HT-29 (cell line): ENCODE data around the gene DOCK8. TPM values are rescaled to one million over a fixed set of nuclear protein-coding genes. Genes with fewer than 3 reads are reported as not detected.

Experiments
- DNase-seq: peaks from one replicate; pipeline ENCODE4 v3.0.0-alpha.2; 2015; ENCODE audit warnings: low spot score
- total RNA-seq: library from RNA; depleted of rRNA; stranded (reverse); fragments of >200 nt; shearing (Covaris generic); gene quantifications from 2 replicates; pipeline ENCODE4 v1.2.3, GENCODE V29; 2014

The DOCK8 gene
- total RNA-seq, 1 experiment from 2014 or later = not detected

DNA sequence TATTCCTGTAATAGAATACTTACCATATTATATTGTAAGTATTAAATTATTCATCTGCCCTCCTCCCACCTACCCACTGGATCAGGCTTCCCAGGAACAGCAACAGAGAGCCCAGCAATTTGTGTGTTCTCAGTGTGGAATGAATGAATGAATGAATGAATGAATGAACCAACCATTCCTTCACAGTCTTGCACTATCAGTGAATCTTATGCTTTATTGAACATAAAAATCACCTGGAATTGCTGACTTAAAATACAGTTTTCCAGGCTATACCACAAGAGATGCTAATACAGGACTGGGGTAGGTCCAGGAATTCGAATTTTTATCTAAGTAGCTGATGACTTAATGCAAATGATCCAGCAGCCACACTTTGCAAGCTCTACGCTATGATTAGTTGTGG, 51.6 kb downstream of the DOCK8 start:
- DNase-seq = no peak

DNA sequence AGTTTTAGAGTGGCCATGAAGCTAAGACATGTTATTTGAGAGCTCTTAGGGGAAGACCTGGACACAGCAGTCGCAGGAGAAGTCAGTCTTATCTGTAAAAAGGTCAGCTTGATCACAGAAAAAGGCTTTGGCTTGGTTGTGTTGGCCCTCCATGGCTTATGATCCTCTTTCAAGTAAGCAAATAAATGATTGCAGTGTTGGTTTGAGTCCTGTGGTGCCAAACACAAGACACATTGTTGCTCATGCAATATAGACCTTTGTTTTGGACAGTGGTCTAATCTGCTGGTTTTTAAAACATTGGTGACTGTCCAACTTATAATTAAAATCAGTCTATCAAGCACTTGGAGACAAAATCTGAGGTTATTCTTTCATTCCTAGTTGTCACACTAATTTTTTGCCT, 54.0 kb downstream of the DOCK8 start:
- DNase-seq = no peak

DNA sequence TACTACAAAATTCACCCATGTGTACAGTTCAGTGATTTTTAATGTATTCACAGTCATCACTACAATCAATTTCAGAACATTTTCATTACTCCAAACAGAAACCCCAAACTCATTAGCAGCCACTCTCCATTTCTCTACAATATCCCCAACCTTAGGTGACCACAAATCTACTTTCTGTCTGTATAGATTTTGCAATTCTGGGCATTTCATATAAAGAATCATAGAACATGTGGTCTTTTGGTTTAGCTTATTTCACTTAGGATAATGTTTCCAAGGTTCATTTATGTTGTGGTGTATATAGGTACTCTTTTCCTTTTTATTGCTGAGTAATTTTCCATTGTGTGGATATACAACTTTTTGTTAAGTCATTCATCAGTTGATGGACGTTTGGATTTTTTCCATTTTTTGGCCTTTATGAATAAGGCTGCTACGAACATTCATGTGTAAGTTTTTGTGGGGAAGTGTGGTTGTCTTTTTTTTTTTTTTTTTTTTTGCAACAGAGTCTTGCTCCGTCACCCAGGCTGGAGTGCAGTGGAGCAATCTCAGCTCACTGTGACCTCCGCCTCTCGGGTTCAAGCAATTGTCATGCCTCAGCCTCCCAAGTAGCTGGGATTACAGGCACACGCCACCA, 54.5 kb downstream of the DOCK8 start:
- no peak for DNase-seq

DNA sequence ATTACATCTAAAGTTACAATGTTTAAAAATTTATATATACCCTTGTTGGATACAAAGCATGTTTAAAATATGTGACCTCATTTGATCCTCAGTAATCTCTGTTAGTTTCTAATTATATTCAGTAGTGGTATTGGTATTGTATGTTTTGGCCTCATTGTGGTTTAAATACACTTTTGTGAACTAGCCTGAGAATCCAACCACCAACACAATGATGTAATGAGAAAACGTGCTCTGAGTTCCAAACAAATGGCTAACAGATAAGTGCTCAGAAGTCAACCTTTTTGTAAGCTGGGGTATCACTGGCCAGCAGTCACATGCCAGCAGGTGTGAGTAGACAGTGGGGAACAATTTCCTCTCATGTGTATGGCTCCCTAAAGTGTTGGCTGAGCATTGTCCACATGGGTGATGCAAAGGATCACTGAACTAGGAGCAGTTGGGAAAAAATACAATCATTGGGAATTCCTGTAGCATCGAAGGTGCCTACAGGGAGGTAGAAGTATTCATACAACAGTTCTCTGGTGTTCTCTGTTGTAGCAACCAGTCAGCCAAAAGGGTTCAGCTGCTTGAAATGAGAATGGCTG, 56.1 kb downstream of the DOCK8 start:
- no peak for DNase-seq

DNA sequence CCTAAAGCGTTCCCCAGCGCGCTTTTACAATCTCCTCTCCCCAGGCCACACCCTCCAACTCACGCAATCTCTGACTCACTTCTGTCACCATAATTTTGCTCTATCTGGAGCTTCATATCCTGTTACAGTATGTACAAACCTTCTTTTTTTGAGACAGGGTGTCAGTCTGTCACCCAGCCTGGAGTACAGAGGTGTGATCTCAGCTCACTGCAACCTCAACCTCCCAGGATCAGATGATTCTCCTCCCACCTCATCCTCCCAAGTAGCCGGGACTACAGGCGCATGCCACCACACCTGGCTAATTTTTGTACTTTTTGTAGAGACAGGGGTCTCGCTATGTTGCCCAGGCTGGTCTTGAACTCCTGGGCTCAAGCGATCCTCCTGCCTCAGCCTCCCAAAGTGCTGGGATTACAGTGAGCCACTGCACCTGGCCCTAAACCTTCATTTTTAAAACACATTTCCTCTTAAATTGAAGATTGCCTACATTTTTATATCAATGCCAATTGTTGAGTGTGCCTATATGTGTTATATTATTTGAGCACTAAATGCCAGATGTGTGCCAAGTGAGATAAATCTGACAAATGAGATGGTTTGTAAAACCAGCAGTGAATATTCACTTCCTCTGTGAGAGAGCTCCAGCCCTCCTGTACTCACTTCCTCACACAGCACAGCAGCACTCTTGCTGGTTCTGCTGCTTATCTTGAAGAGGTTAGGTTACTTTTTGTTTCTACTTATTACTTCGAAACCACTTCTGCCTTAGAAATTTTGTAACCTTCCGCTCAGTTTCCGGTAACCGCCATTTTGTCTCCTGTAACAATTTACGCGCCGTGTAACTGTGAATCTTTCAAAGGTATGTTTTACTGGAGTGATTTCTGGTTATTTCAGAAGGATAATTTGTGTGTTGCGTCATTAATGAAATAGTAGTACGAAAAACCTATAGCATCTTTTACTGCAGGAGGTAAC, 57.9 kb downstream of the DOCK8 start:
- no peak for DNase-seq

DNA sequence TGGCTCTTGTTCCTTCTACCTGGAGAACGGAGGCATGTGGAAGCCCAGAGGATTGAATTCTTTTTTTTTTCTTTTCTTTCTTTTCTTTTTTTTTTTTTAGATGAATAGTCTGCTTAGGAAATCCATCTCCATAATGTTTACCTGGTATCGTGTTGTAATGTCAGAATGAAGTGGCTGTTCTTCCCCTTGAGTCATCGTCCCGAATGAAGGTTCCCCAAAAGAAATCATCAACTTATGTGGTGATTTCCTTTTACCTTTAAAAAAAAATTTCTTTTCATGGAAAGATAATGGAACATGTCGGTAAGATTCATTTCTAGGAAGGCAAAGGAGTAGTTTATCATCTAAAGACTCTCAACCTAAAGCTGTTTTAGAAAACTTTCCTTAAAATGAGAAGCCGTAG, 59.7 kb downstream of the DOCK8 start:
- DNase-seq = no peak

DNA sequence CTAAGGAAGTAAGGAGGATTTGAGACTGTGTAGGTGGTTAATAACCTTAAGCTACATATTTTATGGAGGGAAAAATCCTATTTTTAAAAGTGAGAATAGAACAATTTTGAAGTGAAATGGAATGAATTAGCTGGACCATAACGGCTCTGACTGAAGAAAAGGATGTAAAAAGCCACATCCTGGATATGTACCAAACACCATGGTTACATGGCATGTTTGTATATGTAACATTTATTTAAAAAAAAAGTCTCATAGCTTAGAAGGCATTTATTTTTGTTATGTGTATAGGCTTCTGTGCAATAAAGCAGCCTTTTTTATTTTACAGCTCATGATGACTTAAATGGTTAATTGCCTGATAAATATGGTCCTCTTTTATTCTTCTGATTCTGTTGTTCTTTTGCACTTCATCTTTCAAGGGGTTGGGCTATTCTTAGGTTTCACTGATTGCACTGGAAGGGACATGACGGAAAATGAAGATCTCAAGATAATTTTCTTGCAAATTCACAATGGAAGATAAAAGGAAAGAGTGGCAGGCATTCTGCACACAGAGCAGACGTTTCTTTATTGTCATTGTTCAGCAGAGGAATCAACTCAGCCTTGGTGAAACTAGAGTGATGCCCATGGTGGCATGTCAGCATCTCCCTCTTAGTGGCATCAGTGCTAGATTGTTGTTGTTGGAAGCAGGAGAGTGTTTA, 63.1 kb downstream of the DOCK8 start:
- DNase-seq = no peak

DNA sequence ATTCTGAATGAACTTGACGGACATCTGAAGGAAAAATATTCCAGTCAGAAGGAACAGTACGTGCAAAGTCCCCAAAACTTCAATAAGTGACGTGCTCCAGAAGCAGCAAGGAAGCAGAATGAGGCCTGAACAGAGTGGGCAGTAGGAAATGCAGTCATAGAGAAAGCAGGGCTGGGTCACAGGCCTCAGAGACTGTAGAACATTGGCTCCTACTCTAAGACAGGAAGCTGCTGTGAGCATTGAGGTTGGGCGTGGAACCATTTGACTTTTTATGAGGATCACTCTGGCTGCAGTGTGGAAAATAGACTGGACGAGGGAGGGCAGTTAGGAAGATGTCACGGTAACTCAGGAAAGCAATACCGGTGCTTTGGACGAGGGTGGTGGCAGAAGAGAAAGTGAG, 64.0 kb downstream of the DOCK8 start:
- DNase-seq = no peak

DNA sequence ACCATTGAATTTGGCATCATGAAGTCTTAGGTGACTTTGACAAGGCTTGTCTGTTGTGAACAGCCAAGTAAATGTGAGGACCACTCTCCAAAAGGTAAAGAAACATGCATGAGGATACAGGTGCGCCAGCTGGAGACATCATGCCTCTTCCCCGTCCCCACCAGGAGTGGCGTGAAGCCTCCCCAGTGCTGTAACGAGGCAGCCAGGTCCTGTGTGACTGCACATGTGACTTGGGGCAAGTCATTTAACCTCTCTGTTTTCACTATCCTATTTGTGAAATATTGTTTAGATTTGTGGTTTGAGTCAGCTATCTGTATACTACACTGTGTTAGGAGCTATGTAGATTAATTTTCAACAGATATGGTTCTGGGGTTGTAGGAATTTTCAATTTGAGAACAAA, 65.0 kb downstream of the DOCK8 start:
- no peak for DNase-seq

DNA sequence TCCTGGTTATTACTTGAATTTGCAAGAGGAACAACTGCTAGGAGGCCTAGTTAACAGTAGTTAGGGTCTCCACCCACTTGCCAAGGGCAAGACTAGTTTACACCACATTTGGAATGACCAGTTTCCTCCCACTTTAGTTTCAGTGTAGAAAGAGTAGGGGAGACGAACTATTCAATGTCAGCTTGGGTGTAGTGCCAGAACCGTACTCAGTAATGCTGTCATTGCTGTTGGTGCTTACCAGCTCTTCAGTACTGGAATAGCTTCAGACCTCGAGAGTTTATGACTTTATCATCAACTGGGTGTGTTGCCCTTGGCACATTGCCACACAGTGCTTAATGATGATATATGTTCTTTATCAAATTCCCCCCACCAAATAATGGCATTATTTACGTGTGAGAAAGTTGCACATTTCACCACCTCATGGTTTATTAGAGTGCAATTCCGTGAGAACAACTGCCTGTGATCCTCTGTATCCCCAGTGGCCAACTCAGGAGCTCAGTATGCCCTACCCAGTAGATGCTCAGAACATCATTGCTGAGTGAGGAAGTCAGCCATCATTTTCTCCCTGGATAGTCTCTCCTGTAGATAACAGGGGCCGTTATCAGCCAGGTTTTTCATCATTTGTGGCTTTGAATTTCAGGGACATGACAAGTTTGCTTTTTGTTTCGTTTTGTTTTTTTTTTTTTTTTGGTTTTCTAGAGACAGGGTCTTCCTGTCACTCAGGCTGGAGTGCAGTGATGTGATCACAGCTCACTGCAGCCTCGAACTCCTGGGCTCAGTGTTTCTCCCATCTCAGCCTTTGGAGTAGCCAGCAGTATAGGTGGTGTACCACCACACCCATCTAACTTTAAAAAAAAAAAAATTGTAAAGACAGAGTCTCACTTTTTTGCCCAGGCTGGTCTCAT, 67.3 kb downstream of the DOCK8 start:
- no peak for DNase-seq

DNA sequence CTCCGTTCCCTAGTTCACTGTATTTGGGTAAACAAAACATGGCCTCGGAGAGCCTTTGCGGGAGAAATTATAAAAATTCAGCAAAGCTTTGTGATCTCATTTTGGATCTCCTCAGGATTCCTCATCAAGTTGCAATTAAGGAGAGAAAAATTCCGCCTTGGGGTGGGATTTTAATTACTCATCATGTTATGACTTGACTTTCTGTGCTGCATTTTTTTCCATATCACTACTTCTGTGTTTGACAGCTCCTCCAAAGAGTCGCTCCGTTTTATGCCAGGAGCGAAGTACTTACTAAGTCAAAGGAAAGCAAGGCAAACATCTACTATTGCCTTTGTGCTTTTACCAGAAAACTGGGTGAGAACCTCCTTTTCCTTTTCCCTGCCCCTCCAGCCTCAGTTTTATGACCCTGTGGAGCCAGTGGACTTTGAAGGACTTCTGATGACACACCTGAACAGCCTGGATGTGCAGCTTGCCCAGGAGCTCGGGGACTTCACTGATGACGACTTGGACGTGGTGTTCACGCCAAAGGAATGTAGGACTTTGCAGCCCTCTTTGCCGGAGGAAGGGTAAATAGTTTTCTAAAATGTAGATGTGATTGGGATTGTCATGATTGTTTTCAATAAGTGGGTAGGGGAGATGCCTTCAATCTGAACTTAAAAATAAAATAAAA, 71.5 kb downstream of the DOCK8 start:
- no peak for DNase-seq

DNA sequence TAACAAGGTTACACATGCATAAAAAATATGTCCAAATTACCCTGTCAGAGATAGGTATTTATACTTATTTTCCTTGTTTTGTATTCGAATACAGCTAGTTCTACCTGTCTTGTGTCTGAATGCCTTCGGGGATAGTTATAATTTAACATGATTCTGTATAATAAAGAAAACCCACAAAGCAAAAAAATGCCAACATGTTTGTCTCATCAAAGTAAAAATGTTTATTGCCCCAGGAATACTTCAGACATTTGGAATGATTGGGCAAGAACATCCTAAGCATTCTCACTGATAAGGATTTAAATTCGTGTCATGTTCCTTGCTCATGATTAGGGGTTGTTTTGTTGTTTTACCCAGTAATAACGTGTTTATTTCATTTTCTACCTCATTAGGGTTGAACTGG, 74.5 kb downstream of the DOCK8 start:
- no peak for DNase-seq

DNA sequence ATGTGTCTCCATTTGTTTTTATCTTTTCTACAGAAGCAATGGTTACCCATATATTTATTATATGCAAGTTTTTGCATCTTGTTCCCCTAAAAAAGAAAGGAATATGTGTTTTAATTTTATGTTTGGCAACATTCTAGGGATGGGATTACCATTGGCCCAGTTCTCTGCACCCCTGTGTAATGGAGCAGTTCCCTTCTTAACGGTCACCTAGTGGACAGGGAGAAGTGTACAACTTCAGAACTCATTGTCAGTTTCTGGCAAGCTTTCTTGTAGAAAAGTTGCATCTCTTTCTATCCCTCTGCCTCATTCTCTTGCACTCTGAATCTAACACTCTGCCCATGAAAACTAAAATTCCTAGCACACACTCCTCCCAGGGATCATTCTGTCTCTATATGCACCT, 78.2 kb downstream of the DOCK8 start:
- DNase-seq = no peak

DNA sequence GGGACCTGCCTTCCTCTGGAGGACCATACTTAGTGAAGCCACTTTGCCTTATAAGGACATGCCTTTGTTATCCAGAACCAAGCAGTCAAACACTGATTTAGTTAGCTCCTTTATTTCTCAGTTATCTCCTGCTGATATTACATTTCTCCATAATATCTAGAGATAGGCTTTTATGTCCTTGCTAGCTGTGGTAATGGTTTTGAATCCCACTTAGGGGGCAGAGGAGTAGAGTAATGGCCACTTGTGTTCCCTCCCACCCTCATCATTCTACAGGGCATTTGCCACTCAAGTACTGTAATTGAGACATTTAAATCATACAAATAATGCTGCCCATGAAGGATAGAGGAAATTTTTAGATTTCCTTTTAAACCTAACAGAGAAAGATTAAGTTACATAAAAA, 80.9 kb downstream of the DOCK8 start:
- no peak for DNase-seq

DNA sequence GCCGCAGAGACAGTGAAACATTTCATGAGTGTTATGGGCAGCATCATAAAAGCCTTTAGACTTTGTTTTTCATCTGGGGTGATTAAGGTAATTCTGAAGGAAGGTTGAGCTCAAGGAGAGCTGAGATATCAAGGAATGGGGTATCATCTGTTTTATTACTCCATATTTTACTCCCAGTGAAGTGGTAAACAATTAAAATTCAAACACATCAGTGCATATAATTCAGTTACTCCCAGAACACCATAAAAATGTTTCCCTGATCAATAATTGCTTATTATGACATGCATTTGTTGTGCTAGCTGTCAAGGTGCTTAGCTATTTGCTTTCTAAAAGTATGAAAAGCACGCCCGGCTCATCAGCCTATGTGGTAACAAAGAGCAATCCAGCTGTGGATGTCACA, 81.7 kb downstream of the DOCK8 start:
- DNase-seq = no peak

DNA sequence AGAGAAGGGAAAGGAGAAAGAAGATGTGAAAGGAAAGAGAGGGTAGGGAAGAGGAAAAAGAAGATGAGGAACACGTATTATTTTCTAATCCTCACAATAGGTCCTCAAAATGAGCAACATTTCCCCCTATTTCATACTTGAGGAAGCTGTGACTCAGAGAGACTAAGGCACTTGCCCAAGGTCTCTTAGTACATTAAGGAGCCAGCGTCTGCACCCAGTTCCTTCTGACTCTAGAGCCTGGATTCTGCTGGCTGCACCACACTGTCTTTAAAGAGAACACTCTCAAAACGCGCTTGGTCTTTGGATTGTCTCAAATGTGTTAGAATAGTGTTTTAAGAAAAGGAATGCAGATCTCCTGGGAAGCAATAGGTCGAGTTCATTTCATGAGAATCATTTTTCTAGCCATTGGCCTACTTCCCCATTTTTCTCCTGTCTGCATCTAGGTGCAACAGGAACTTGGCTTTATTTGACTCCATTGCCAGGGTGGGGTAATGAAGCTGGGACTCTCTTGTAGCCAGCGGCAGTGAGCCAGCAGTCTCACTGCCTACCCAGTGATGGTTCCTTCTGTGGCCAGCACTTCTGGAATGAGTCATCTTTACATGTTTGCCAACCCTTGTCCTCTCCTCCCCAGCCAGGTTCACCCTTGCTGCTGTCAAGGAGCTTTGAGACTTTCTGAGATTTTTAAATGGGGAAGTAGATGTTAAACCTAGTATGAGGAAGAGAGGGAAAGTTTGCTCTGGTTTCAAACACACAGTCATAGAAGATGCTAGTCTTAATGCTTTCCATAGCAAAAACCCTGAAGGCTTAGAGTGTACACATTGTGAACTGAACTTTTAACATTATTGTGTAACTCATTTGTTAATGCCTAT, 82.7 kb downstream of the DOCK8 start:
- DNase-seq = peak; percentile 72

DNA sequence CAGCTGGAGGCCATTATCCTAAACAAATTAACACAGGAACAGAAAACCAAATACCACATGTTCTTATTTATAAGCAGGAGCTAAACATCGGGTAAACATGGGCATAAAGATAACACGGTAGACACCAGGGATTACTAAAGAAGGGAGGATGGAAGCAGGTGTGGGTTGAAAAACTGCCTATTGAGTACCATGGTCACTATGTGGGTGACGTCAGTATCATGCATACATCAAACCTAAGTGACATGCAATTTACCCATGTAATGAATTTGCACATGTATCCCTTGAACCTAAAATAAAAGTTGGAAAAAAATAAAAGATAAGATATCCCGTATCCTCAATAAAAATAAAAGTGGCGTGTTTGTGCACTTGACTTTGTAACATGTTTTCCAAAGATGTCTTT, 88.8 kb downstream of the DOCK8 start:
- no peak for DNase-seq

DNA sequence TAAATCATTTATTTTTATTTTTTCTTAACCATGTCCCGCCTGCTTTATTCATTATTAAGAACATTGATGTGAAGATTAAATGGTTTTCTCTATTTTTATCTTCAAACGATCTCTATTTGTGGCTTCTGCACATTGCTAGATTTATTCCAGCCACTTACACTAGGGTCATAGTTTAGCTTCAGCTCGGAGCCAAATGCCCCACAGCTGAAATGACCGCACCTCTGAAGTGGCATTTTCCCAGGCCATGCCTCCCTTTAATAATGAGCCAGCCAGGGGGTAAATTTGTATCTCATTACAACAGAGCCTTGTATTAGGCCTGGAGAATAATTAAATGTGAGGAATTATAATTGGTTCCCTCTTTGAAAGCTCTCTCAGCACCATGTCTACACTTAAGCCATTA, 89.4 kb downstream of the DOCK8 start:
- peak; percentile 24 for DNase-seq

DNA sequence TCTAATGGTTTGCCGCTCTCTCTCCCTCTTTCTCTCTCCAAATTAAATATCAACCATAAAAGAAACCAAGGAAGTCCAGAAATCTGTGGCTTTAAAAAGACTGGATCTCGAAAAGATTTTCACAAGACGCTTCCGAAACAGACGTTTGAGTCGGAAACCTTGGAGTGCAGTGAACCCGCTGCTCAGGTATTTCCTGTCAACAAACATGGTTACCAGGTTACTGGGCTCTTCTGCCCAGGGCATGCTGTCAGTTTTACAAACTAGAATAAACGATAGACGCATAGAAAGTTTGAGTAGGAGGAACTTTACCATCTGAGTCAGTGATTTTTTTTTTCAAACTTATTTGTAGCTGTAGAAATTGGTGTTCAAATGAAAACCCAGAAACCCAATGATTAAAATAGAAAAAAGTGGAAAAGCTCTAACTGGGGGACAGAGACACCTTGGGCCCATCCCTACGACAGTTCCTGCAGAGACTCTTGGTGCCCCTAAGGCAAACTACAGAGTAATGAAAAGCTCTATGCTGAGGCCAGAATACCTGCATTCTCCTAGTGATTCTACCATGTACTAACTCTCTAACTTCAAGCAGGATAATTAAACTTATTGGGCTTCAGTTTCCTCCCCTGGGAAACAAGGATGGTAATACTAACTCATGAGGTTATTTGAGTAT, 90.0 kb downstream of the DOCK8 start:
- DNase-seq = peak; percentile 58
